ENCODE measurements around the gene CCDC192.

DNA sequence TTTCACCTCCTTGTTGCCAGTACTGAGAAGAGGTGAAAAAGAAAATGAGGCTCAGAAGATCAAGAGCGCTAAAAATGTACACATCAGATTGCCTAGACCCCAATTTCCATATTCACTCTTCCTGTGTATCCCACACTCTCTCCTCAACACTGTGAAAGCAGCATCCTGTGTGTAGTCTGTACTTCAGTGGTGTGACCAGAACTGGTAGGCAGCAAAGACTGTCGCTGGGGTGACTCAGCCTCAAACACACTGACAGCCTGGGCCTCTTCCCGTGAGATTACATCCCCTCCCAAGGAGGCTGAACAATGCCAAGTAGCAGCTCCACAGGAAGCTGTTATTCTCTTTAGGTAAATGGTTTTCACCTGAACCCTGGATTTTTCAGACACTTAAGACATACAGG lies 135.5 kb downstream of the CCDC192 start:
- no peak for TF ChIP-seq ZNF274 (IDR thresholded peaks at IDR 0.05; ENCODE audit: low read depth, low read length)
- no peak for TF ChIP-seq YY1 (IDR thresholded peaks at IDR 0.05; ENCODE audit: insufficient read depth, insufficient read length)
- TF ChIP-seq SUZ12 (IDR thresholded peaks at IDR 0.05; ENCODE audit: extremely low read depth, insufficient read depth, insufficient read length), result no peak

Measured in NT2/D1 (cell line).